IMR-90 (cell line): ENCODE results near the gene ABCB4. TPM values are rescaled to one million over a fixed set of nuclear protein-coding genes. Genes with fewer than 3 reads are reported as not detected.

Experiments used
- ATAC-seq: fragments of 200-7000 bp; cut with Tn5 transposase; 2 replicates; pipeline ENCODE4 v1.9.1; 2020; ENCODE audit warnings: low read depth, mild to moderate bottlenecking, moderate library complexity
- BruUV-seq: library from RNA; stranded (reverse); fragments of 400-500 nt; replicated peaks from 2 replicates; lab custom pipeline; 2021; lab: Mats Ljungman, UMichigan
- CTCF ChIA-PET: fragments of 300-600 bp; formaldehyde crosslinking; extraction: SDS; loops from one replicate; lab custom pipeline; 2021; ENCODE audit warnings: antibody characterized with exemption; lab: Yijun Ruan, JAX
- POLR2A ChIA-PET: fragments of 300-600 bp; sonication (Branson Sonifier 250); formaldehyde crosslinking; loops from one replicate; lab custom pipeline; 2022; ENCODE audit warnings: antibody characterized with exemption; ENCODE audit not compliant: unreplicated experiment; lab: Charles Lee
- DNase-seq: peaks from one replicate; pipeline ENCODE4 v3.0.0; 2013
- H2AFZ ChIP-seq: replicated peaks from 2 replicates; pipeline ENCODE3; 2013; ENCODE audit warnings: low read length, mild to moderate bottlenecking; ENCODE audit not compliant: poor library complexity
- H2AK5ac ChIP-seq: 2 replicates; pipeline ENCODE4 v1.6.1; 2013; ENCODE audit warnings: low read depth, low read length, inconsistent platforms
- H2AK9ac ChIP-seq: replicated peaks from 2 replicates; pipeline ENCODE3; 2013; ENCODE audit warnings: mild to moderate bottlenecking, low read depth, low read length, moderate library complexity; ENCODE audit not compliant: poor library complexity
- H2BK120ac ChIP-seq: 2 replicates; pipeline ENCODE4 v1.6.1; 2013; ENCODE audit warnings: low read depth, low read length, inconsistent platforms
- H2BK15ac ChIP-seq: 3 replicates; pipeline ENCODE4 v1.6.1; 2013; ENCODE audit warnings: low read depth, low read length, inconsistent platforms
- H2BK20ac ChIP-seq: 2 replicates; pipeline ENCODE4 v1.6.1; 2013; ENCODE audit warnings: low read depth, mild to moderate bottlenecking, inconsistent platforms, low read length, moderate library complexity
- H2BK5ac ChIP-seq: 2 replicates; pipeline ENCODE4 v1.6.1; 2013; ENCODE audit warnings: mild to moderate bottlenecking, low read depth, low read length, inconsistent platforms; ENCODE audit not compliant: poor library complexity, severe bottlenecking
- H3K14ac ChIP-seq: replicated peaks from 2 replicates; pipeline ENCODE4 v1.6.1; 2013; ENCODE audit warnings: low read depth, low read length, inconsistent platforms
- H3K18ac ChIP-seq: 2 replicates; pipeline ENCODE4 v1.6.1; 2013; ENCODE audit warnings: low read depth, low read length, control low read depth
- H3K23ac ChIP-seq: 2 replicates; pipeline ENCODE4 v1.6.1; 2013; ENCODE audit warnings: low read depth, low read length, inconsistent platforms
- H3K27ac ChIP-seq: 2 replicates; pipeline ENCODE4 v1.5.1; 2013; ENCODE audit warnings: mild to moderate bottlenecking, control low read depth, low read length; ENCODE audit not compliant: insufficient read depth
- H3K27me3 ChIP-seq: 2 replicates; pipeline ENCODE4 v1.6.1; 2013; ENCODE audit warnings: low read length; ENCODE audit not compliant: control insufficient read depth, insufficient read depth
- H3K36me3 ChIP-seq: 2 replicates; pipeline ENCODE4 v1.6.1; 2013; ENCODE audit warnings: low read length, mixed read lengths; ENCODE audit not compliant: control insufficient read depth, insufficient read depth
- H3K4ac ChIP-seq: 2 replicates; pipeline ENCODE4 v1.6.1; 2013; ENCODE audit warnings: low read depth, low read length, inconsistent platforms
- H3K4me1 ChIP-seq: 2 replicates; pipeline ENCODE4 v1.6.1; 2013; ENCODE audit warnings: low read length, mixed read lengths; ENCODE audit not compliant: control insufficient read depth, insufficient read depth
- H3K4me2 ChIP-seq: 2 replicates; pipeline ENCODE4 v1.6.1; 2013; ENCODE audit warnings: low read depth, mild to moderate bottlenecking, control low read depth, low read length, moderate library complexity
- H3K4me3 ChIP-seq: 2 replicates; pipeline ENCODE4 v1.5.1; 2013; ENCODE audit warnings: low read depth, mild to moderate bottlenecking, control low read depth, low read length, moderate library complexity; ENCODE audit not compliant: insufficient read depth
- H3K56ac ChIP-seq: 2 replicates; pipeline ENCODE4 v1.6.1; 2013; ENCODE audit warnings: low read length, inconsistent platforms; ENCODE audit not compliant: insufficient read depth; ENCODE audit errors: extremely low read depth
- H3K79me1 ChIP-seq, 2 experiments: 2 replicates each; pipeline ENCODE4 v1.6.1; 2013; ENCODE audit warnings: low read length in 2 of 2, inconsistent platforms in 1 of 2, low read depth in 1 of 2
- H3K9ac ChIP-seq: 2 replicates; pipeline ENCODE4 v1.6.1; 2013; ENCODE audit warnings: low read depth, low read length, control low read depth
- H3K9me1 ChIP-seq: 2 replicates; pipeline ENCODE4 v1.6.1; 2013; ENCODE audit warnings: low read length, inconsistent platforms; ENCODE audit not compliant: insufficient read depth
- H3K9me3 ChIP-seq: 2 replicates; pipeline ENCODE4 v1.6.1; 2013; ENCODE audit warnings: low read length; ENCODE audit not compliant: control insufficient read depth, insufficient read depth
- H4K20me1 ChIP-seq: 2 replicates; pipeline ENCODE4 v1.6.1; 2013; ENCODE audit warnings: low read length, inconsistent platforms; ENCODE audit not compliant: insufficient read depth
- H4K5ac ChIP-seq: 2 replicates; pipeline ENCODE4 v1.6.1; 2013; ENCODE audit warnings: mild to moderate bottlenecking, low read depth, low read length, control low read depth
- H4K8ac ChIP-seq, 2 experiments: 2 replicates each; pipeline ENCODE4 v1.6.1; 2013; ENCODE audit warnings: low read depth in 2 of 2, low read length in 2 of 2, control low read depth in 1 of 2, inconsistent platforms in 1 of 2
- H4K91ac ChIP-seq: 2 replicates; pipeline ENCODE4 v1.6.1; 2013; ENCODE audit warnings: low read depth, low read length, inconsistent platforms; ENCODE audit not compliant: insufficient read depth
- CTCF ChIP-seq: conservative IDR thresholded peaks from 2 replicates; pipeline ENCODE4 v1.5.1; 2012; ENCODE audit warnings: mild to moderate bottlenecking, low read depth, low read length, improper control_type of control experiment
- FOS ChIP-seq: fragments of 150-350 bp; IDR thresholded peaks from 2 replicates; pipeline ENCODE4 v1.6.1; 2016; ENCODE audit warnings: low read depth, low read length
- POLR2A ChIP-seq: IDR thresholded peaks from 2 replicates; pipeline ENCODE4 v1.6.1; 2012; ENCODE audit warnings: mild to moderate bottlenecking, low read depth, low read length
- RCOR1 ChIP-seq: IDR thresholded peaks from 2 replicates; pipeline ENCODE4 v1.6.1; 2012; ENCODE audit warnings: mild to moderate bottlenecking, low read length, improper control_type of control experiment; ENCODE audit not compliant: insufficient replicate concordance
- WGBS, 2 experiments: methylation state at CpG; one replicate each; pipeline versions ENCODE4 v1.1.5 to v1.1.7; 2013; ENCODE audit warnings: missing lambda C conversion rate in 2 of 2; ENCODE audit not compliant: insufficient read length in 1 of 2; ENCODE audit errors: extremely low coverage in 2 of 2; 5-methylcytosine and 5-hydroxymethylcytosine counted together
- dilution Hi-C: fragments of 300-500 bp; cut with HindIII; formaldehyde crosslinking; loops from one replicate; pipeline ENCODE4 v1.14.3; 2018; ENCODE audit warnings: low sequenced_read_pairs; ENCODE audit not compliant: unreplicated experiment
- in situ Hi-C: fragments of 300-500 bp; cut with MboI; formaldehyde crosslinking; loops from 3 replicates; pipeline ENCODE4 v1.14.3; 2019; ENCODE audit warnings: low sequenced_read_pairs, inconsistent platforms, mixed read lengths
- intact Hi-C: fragments of 100-400 bp; cut with micrococcal nuclease; formaldehyde crosslinking; loops from 2 replicates; pipeline ENCODE4 v1.10.0; 2022
- polyA plus RNA-seq, 3 experiments: library from polyadenylated mRNA; depleted of rRNA; stranded (reverse); fragments of >200 nt; gene quantifications; 2 replicates each; pipeline ENCODE4 v1.2.3, GENCODE V29; 2012; ENCODE audit warnings: low replicate concordance in 1 of 3
- total RNA-seq: library from RNA; depleted of rRNA; stranded (reverse); fragments of >200 nt; gene quantifications from 2 replicates; pipeline ENCODE4 v1.2.3, GENCODE V29; 2012
- TF ChIP-seq, protein P1 (sequence below): fragments of 150-350 bp; IDR thresholded peaks from 2 replicates; pipeline ENCODE4 v1.6.1; 2016; ENCODE audit warnings: low read depth, mild to moderate bottlenecking, low read length, moderate library complexity, borderline replicate concordance

The ABCB4 gene
- total and polyA plus RNA-seq, 2 of the 4 experiments (the other 2 are of a cell fraction) = not detected

GRCh38 chr7:87511510-87511909, 36.0 kb upstream of the ABCB4 start:
- Histone ChIP-seq H3K4me2 (no peak overlapping the region), H3K4ac (no peak overlapping the region), H2BK5ac (no peak overlapping the region), H3K9ac (no peak overlapping the region), H4K20me1 (no peaks in the 10 kb centered on the region), H3K14ac (no peak overlapping the region), H3K79me1 (no peaks in the 10 kb centered on the region), H2BK120ac (no peak overlapping the region), H3K36me3 (no peaks in the 10 kb centered on the region), H2AFZ (no peak overlapping the region), H4K91ac (no peak overlapping the region), H3K56ac (no peak overlapping the region), H3K4me1 (no peaks in the 10 kb centered on the region), H4K5ac (no peak overlapping the region), H3K9me1 (no peaks in the 10 kb centered on the region), H3K4me3 (no peak overlapping the region), H3K27me3 (peaks cover 2% of the 10 kb centered on the region; the same call in 1 of the 2 replicates), H3K9me3 (no peaks in the 10 kb centered on the region), H2BK15ac (no peak overlapping the region), H3K18ac (no peak overlapping the region), H3K23ac (no peak overlapping the region), H2AK5ac (no peak overlapping the region), H2AK9ac (no peak overlapping the region), H3K27ac (no peak overlapping the region), H4K8ac (no peak overlapping the region), H2BK20ac (no peak overlapping the region)
- ATAC-seq = no peak
- WGBS, 2 experiments = no CpG with 5 or more reads among the region's 1 CpG
- POLR2A ChIA-PET = no interaction called here
- dilution Hi-C loops = no loop called here
- intact Hi-C loops = loop anchor here (2.0 kb wide), 1 partner anchor 199 kb away; no protein-coding TSS in a partner anchor
- CTCF ChIA-PET = interaction anchor here (0.5 kb wide), 1 partner anchor 25 kb away, joined by 3 read pairs; no protein-coding TSS in a partner anchor
- in situ Hi-C loops = no loop called here
- no TSS peak for BruUV-seq
- no peak for DNase-seq
- TF ChIP-seq POLR2A = no peak
- TF ChIP-seq, protein P1, sequence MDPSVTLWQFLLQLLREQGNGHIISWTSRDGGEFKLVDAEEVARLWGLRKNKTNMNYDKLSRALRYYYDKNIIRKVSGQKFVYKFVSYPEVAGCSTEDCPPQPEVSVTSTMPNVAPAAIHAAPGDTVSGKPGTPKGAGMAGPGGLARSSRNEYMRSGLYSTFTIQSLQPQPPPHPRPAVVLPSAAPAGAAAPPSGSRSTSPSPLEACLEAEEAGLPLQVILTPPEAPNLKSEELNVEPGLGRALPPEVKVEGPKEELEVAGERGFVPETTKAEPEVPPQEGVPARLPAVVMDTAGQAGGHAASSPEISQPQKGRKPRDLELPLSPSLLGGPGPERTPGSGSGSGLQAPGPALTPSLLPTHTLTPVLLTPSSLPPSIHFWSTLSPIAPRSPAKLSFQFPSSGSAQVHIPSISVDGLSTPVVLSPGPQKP = no peak
- no peak for TF ChIP-seq RCOR1
- TF ChIP-seq FOS = no peak
- no peak for TF ChIP-seq CTCF
